Prostate gland (tissue), 2 donors: ENCODE data around the gene KRABD2.

ENCODE experiments used
- POLR2A ChIP-seq: fragments of 450-650 bp; IDR thresholded peaks from one replicate; pipeline ENCODE4 v1.6.1; 2016; ENCODE audit warnings: antibody characterized with exemption, mild to moderate bottlenecking
- TF ChIP-seq, protein P1 (sequence below), 4 experiments: fragments of 200-600 bp in 2 of 4; fragments of 450-650 bp in 2 of 4; sonication (generic) in 2 of 4; IDR thresholded peaks; 1 replicate in 3 of 4; 2 replicates in 1 of 4; pipeline ENCODE4 v1.5.1; 2016 to 2019; ENCODE audit warnings: antibody characterized with exemption in 4 of 4, mild to moderate bottlenecking in 2 of 4, moderate library complexity in 2 of 4

- TF ChIP-seq POLR2A, result no peak
- TF ChIP-seq, protein P1, sequence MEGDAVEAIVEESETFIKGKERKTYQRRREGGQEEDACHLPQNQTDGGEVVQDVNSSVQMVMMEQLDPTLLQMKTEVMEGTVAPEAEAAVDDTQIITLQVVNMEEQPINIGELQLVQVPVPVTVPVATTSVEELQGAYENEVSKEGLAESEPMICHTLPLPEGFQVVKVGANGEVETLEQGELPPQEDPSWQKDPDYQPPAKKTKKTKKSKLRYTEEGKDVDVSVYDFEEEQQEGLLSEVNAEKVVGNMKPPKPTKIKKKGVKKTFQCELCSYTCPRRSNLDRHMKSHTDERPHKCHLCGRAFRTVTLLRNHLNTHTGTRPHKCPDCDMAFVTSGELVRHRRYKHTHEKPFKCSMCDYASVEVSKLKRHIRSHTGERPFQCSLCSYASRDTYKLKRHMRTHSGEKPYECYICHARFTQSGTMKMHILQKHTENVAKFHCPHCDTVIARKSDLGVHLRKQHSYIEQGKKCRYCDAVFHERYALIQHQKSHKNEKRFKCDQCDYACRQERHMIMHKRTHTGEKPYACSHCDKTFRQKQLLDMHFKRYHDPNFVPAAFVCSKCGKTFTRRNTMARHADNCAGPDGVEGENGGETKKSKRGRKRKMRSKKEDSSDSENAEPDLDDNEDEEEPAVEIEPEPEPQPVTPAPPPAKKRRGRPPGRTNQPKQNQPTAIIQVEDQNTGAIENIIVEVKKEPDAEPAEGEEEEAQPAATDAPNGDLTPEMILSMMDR (IDR thresholded peaks at IDR 0.05), result no peak
These were observed 16.2 kb downstream of the KRABD2 start for GRCh38 chr17:8360260-8360659.
